ENCODE data around the gene TERT. TPM values are rescaled to one million over a fixed set of nuclear protein-coding genes. Genes with fewer than 3 reads are reported as not detected.

Gene TERT
- total and polyA plus RNA-seq, 10 of the 15 experiments (the other 5 are each of a cell fraction or from before 2014, with no cell fraction given) = 0.08 to 21.5 (median 5.0) TPM

- H3K27me3 ChIP-seq (replicated peaks in 1 of 2; ENCODE audit: control insufficient read depth in 2 of 2, insufficient read depth in 2 of 2, low read length in 1 of 2) = no peaks in the 10 kb centered on the region
- intact Hi-C loops (cut with micrococcal nuclease; ENCODE audit: unreplicated experiment) = no loop called here
- no peak for DNase-seq (ENCODE audit: low read depth, low spot score)
- no peaks in the 10 kb centered on the region for H3K79me2 ChIP-seq (ENCODE audit: control insufficient read depth, insufficient read depth, low read length)
- FAIRE-seq = no peak
- H3K36me3 ChIP-seq (ENCODE audit: control insufficient read depth in 2 of 2, insufficient read depth in 2 of 2, low read length in 1 of 2) = peaks cover 0 to 8% of the 10 kb centered on the region in 2 experiments; a peak in 2 of 4 replicates
- no peak for TF ChIP-seq ZNF24 (IDR thresholded peaks at IDR 0.05)
- no peak for TF ChIP-seq ZNF207 (IDR thresholded peaks at IDR 0.05; ENCODE audit: borderline replicate concordance)
- no peak for TF ChIP-seq HCFC1 (IDR thresholded peaks at IDR 0.05; ENCODE audit: low read length)
- no peak for TF ChIP-seq ELK1 (IDR thresholded peaks at IDR 0.05; ENCODE audit: low read depth, low read length)
- no peak for TF ChIP-seq SIX5 (IDR thresholded peaks at IDR 0.05; ENCODE audit: low read depth, low read length, severe bottlenecking)
- TF ChIP-seq RAD51 (IDR thresholded peaks at IDR 0.05) = no peak
- TF ChIP-seq CHD2 (IDR thresholded peaks at IDR 0.05; ENCODE audit: borderline replicate concordance, low read depth, low read length) = no peak
- TF ChIP-seq WRNIP1 (IDR thresholded peaks at IDR 0.05; ENCODE audit: borderline replicate concordance, low read depth, low read length) = no peak
- TF ChIP-seq TCF7 (IDR thresholded peaks at IDR 0.05; ENCODE audit: borderline replicate concordance) = no peak
- no peak overlapping the region for H2AFZ ChIP-seq (ENCODE audit: control insufficient read depth, low read depth, low read length)
- H4K20me1 ChIP-seq (ENCODE audit: control insufficient read depth, insufficient read depth) = no peaks in the 10 kb centered on the region; the same call in 1 of the 2 replicates
- RAD21 ChIA-PET (ENCODE audit: unreplicated experiment) = no interaction called here
- H3K4me1 ChIP-seq (ENCODE audit: control insufficient read depth, insufficient read depth, low read length) = peaks cover 3% of the 10 kb centered on the region; the same call in 1 of the 2 replicates
- H3K9me3 ChIP-seq (replicated peaks; ENCODE audit: control insufficient read depth, insufficient read depth, low read length) = no peaks in the 10 kb centered on the region; the same call in 2 of the 3 replicates
- CTCF ChIA-PET = no interaction called here
- ATAC-seq = no peak
- SMC1A ChIA-PET (ENCODE audit: uncharacterized antibody, unreplicated experiment) = no interaction called here
- no TSS peak for BruUV-seq (replicated peaks)
- in situ Hi-C loops (cut with MboI) = no loop called here
- no peak overlapping the region for H3K4me2 ChIP-seq (ENCODE audit: control insufficient read depth, insufficient read depth)
- H3K4me3 ChIP-seq = no peak overlapping the region
- POLR2A ChIA-PET = no interaction called here
- H3K9ac ChIP-seq (ENCODE audit: control insufficient read depth, insufficient read depth, low read length) = no peak overlapping the region
- H3K27ac ChIP-seq (ENCODE audit: control insufficient read depth, insufficient read depth) = no peak overlapping the region
- WGBS (ENCODE audit: insufficient coverage, insufficient replicate concordance, low lambda C conversion rate, missing lambda C conversion rate) = 52% methylated on average over 9 of the region's 9 CpGs
Measured at GRCh38 chr5:1266791-1267190, 28.1 kb downstream of the TERT start.
